Activated naive CD4-positive, alpha-beta T cell treated with anti-CD3 and anti-CD28 coated beads, Interleukin-2, amount 50 U/mL, for 72 hours (primary cell): ENCODE measurements around the gene SLC24A4. TPM values are rescaled to one million over a fixed set of nuclear protein-coding genes. Genes with fewer than 3 reads are reported as not detected.
A peak's percentile ranks its signal among the peaks of the same experiment; 100 is the strongest.

Experiments used
- ATAC-seq, 2 donors: fragments of 150-1000 bp; cut with Tn5 transposase; 2 replicates each; pipeline ENCODE4 v1.10.0; 2021; ENCODE audit warnings: mild to moderate bottlenecking in 2 of 2, moderate library complexity in 2 of 2
- DNase-seq, 2 donors: peaks; one replicate each; pipeline ENCODE4 v3.0.0; 2021 to 2022; ENCODE audit warnings: low spot score in 2 of 2
- H3K27ac Mint-ChIP-seq, 2 donors: one replicate each; pipeline ENCODE4 v1.8.0; 2022; ENCODE audit warnings: mild to moderate bottlenecking in 2 of 2, mixed read lengths in 2 of 2
- H3K36me3 Mint-ChIP-seq, 2 donors: one replicate each; pipeline ENCODE4 v1.8.0; 2022; ENCODE audit warnings: mixed read lengths in 2 of 2
- H3K9me3 Mint-ChIP-seq, 2 donors: one replicate each; pipeline ENCODE4 v1.8.0; 2022; ENCODE audit warnings: mixed read lengths in 2 of 2
- total RNA-seq, 2 donors: library from RNA; stranded (reverse); gene quantifications; one replicate each; pipeline ENCODE4 v1.2.3, GENCODE V29; 2022

SLC24A4 gene
- total RNA-seq, 2 donors from 2014 or later = not detected

- Mint-ChIP-seq H3K27ac (no peak overlapping the region), H3K9me3 (no peaks in the 10 kb centered on the region), H3K36me3 (no peaks in the 10 kb centered on the region)
- ATAC-seq = no peak
- DNase-seq = peak in 1 of 2 donors; percentile 23
These were observed 179.7 kb downstream of the SLC24A4 start for GRCh38 chr14:92502541-92503286.

GRCh38 chr14:92503756-92504491 lies 181.0 kb downstream of the SLC24A4 start:
- Mint-ChIP-seq H3K27ac (no peak overlapping the region), H3K36me3 (no peaks in the 10 kb centered on the region), H3K9me3 (no peaks in the 10 kb centered on the region)
- DNase-seq (peak in 1 of 2 donors; percentile 11), ATAC-seq (no peak)

GRCh38 chr14:92505826-92506225 lies 182.9 kb downstream of the SLC24A4 start:
- H3K36me3 Mint-ChIP-seq = no peaks in the 10 kb centered on the region
- ATAC-seq = no peak
- H3K9me3 Mint-ChIP-seq = no peaks in the 10 kb centered on the region
- H3K27ac Mint-ChIP-seq = no peak overlapping the region
- no peak for DNase-seq

- Mint-ChIP-seq H3K9me3 (no peaks in the 10 kb centered on the region), H3K27ac (no peak overlapping the region), H3K36me3 (no peaks in the 10 kb centered on the region)
- no peak for DNase-seq
- no peak for ATAC-seq
These were observed 183.3 kb downstream of the SLC24A4 start for GRCh38 chr14:92506231-92506630.

- Mint-ChIP-seq H3K36me3 (peaks cover 0 to 3% of the 10 kb centered on the region in 2 donors), H3K27ac (no peak overlapping the region), H3K9me3 (no peaks in the 10 kb centered on the region)
- ATAC-seq (no peak), DNase-seq (no peak)
These were observed 184.3 kb downstream of the SLC24A4 start for GRCh38 chr14:92507174-92507768.

GRCh38 chr14:92510972-92511371 lies 188.0 kb downstream of the SLC24A4 start:
- Mint-ChIP-seq H3K27ac (no peak overlapping the region), H3K36me3 (peaks cover 0 to 5% of the 10 kb centered on the region in 2 donors), H3K9me3 (no peaks in the 10 kb centered on the region)
- DNase-seq (no peak), ATAC-seq (no peak)

- ATAC-seq = no peak
- H3K27ac Mint-ChIP-seq = no peak overlapping the region
- no peak for DNase-seq
- H3K9me3 Mint-ChIP-seq = no peaks in the 10 kb centered on the region
- peaks cover 0 to 5% of the 10 kb centered on the region in 2 donors for H3K36me3 Mint-ChIP-seq
These were observed 188.7 kb downstream of the SLC24A4 start for GRCh38 chr14:92511453-92512238.

GRCh38 chr14:92512807-92513203 lies 189.8 kb downstream of the SLC24A4 start:
- H3K9me3 Mint-ChIP-seq = no peaks in the 10 kb centered on the region
- H3K36me3 Mint-ChIP-seq = peaks cover 0 to 5% of the 10 kb centered on the region in 2 donors
- H3K27ac Mint-ChIP-seq = peak overlapping the region in 1 of 2 donors; percentile 9
- ATAC-seq (peak in 1 of 2 donors; percentile 4), DNase-seq (no peak)

GRCh38 chr14:92513204-92513965 lies 190.4 kb downstream of the SLC24A4 start, which contains the start of gene RIN3:
TSS of gene RIN3 (plus strand) at chr14:92513781. CDS start at chr14:92513933, 152 bp downstream.
- peaks cover 0 to 5% of the 10 kb centered on the region in 2 donors for H3K36me3 Mint-ChIP-seq
- DNase-seq = peak; percentile 51 to 61
- H3K9me3 Mint-ChIP-seq = no peaks in the 10 kb centered on the region
- peak; percentile 69 to 78 for ATAC-seq
- peak within 1 kb of the TSS; percentile 41 to 60 for H3K27ac Mint-ChIP-seq

- Mint-ChIP-seq H3K27ac (peak overlapping the region; percentile 41 to 60), H3K9me3 (no peaks in the 10 kb centered on the region), H3K36me3 (peaks cover 0 to 5% of the 10 kb centered on the region in 2 donors)
- DNase-seq = peak; percentile 39 to 56
- peak; percentile 49 to 58 for ATAC-seq
These were observed 191.2 kb downstream of the SLC24A4 start for GRCh38 chr14:92513966-92514843.

GRCh38 chr14:92514844-92515514 lies 192.0 kb downstream of the SLC24A4 start:
- Mint-ChIP-seq H3K27ac (peak overlapping the region in 1 of 2 donors; percentile 7), H3K9me3 (no peaks in the 10 kb centered on the region), H3K36me3 (peaks cover 0 to 5% of the 10 kb centered on the region in 2 donors)
- DNase-seq (no peak), ATAC-seq (no peak)

GRCh38 chr14:92515546-92516343 lies 192.8 kb downstream of the SLC24A4 start:
- ATAC-seq (no peak), DNase-seq (no peak)
- Mint-ChIP-seq H3K36me3 (peaks cover 1 to 5% of the 10 kb centered on the region in 2 donors), H3K27ac (peak overlapping the region in 1 of 2 donors; percentile 7), H3K9me3 (peaks cover 0 to under 1% of the 10 kb centered on the region in 2 donors)

GRCh38 chr14:92516344-92516965 lies 193.5 kb downstream of the SLC24A4 start:
- H3K27ac Mint-ChIP-seq = peak overlapping the region in 1 of 2 donors; percentile 64

More at GRCh38 chr14:92516344-92516965, 193.5 kb downstream of the SLC24A4 start:
- peaks cover 0 to 8% of the 10 kb centered on the region in 2 donors for H3K9me3 Mint-ChIP-seq
- ATAC-seq = no peak
- DNase-seq = no peak
- H3K36me3 Mint-ChIP-seq = peaks cover 5 to 9% of the 10 kb centered on the region in 2 donors
